MM.1S (cell line): Measurements from ENCODE around the gene ALDH1A2.
"Not testable (repeated sequence)": the region's sequence is repeated elsewhere in the genome, so short reads cannot be mapped to it uniquely, and the experiment has no call there.

Experiments
- DNase-seq: peaks from one replicate; pipeline ENCODE4 v3.0.0-alpha.2; 2015
- H2AFZ ChIP-seq: fragments of 300-600 bp; sonication (generic); 2 replicates; pipeline ENCODE4 v1.6.0; 2016; ENCODE audit warnings: antibody characterized with exemption, low read length
- H3F3A ChIP-seq: fragments of 300-600 bp; sonication (generic); 2 replicates; pipeline ENCODE4 v1.6.1; 2016; ENCODE audit warnings: mild to moderate bottlenecking, antibody characterized with exemption, low read length, moderate library complexity, mixed read lengths; ENCODE audit not compliant: insufficient read depth
- H3K27ac ChIP-seq: fragments of 300-600 bp; sonication (generic); 2 replicates; pipeline ENCODE4 v1.5.1; 2016; ENCODE audit warnings: mild to moderate bottlenecking, low read length
- H3K27me3 ChIP-seq: fragments of 300-600 bp; sonication (generic); replicated peaks from 2 replicates; pipeline ENCODE4 v1.6.0; 2016; ENCODE audit warnings: low read length; ENCODE audit not compliant: insufficient read depth
- H3K36me3 ChIP-seq: fragments of 300-600 bp; sonication (generic); replicated peaks from 2 replicates; pipeline ENCODE4 v1.6.1; 2016; ENCODE audit warnings: mild to moderate bottlenecking, low read length, mixed read lengths; ENCODE audit not compliant: insufficient read depth
- H3K4me1 ChIP-seq: fragments of 300-600 bp; sonication (generic); 2 replicates; pipeline ENCODE4 v1.6.1; 2016; ENCODE audit warnings: low read length, mixed read lengths
- H3K4me2 ChIP-seq: fragments of 300-600 bp; sonication (generic); 2 replicates; pipeline ENCODE4 v1.6.0; 2016; ENCODE audit warnings: low read depth, low read length
- H3K4me3 ChIP-seq: fragments of 300-600 bp; sonication (generic); 2 replicates; pipeline ENCODE4 v1.5.1; 2016; ENCODE audit warnings: low read length, mixed read lengths
- H3K79me2 ChIP-seq: fragments of 300-600 bp; sonication (generic); 2 replicates; pipeline ENCODE4 v1.6.1; 2016; ENCODE audit warnings: mixed run types, low read length, mixed read lengths
- H3K9ac ChIP-seq: fragments of 300-600 bp; sonication (generic); 2 replicates; pipeline ENCODE4 v1.6.1; 2016; ENCODE audit warnings: low read length, mixed read lengths
- H3K9me2 ChIP-seq: fragments of 300-600 bp; sonication (generic); replicated peaks from 2 replicates; pipeline ENCODE4 v1.6.1; 2016; ENCODE audit warnings: mild to moderate bottlenecking, low read length, mixed read lengths; ENCODE audit not compliant: insufficient read depth
- H3K9me3 ChIP-seq: fragments of 300-600 bp; sonication (generic); replicated peaks from 2 replicates; pipeline ENCODE4 v1.6.1; 2016; ENCODE audit warnings: mild to moderate bottlenecking, low read length, mixed read lengths; ENCODE audit not compliant: insufficient read depth
- H4K20me1 ChIP-seq: fragments of 300-600 bp; sonication (generic); 2 replicates; pipeline ENCODE4 v1.6.1; 2016; ENCODE audit warnings: mild to moderate bottlenecking, low read length, moderate library complexity, mixed read lengths; ENCODE audit not compliant: insufficient read depth
- CTCF ChIP-seq: fragments of 300-600 bp; sonication (generic); IDR thresholded peaks from 2 replicates; pipeline ENCODE4 v1.5.1; 2016; ENCODE audit warnings: antibody characterized with exemption, low read length, mixed read lengths
- EZH2 ChIP-seq: fragments of 300-600 bp; sonication (generic); optimal IDR thresholded peaks from 2 replicates; pipeline ENCODE3; 2017; ENCODE audit warnings: low read depth, mild to moderate bottlenecking, antibody characterized with exemption, low read length, mixed read lengths
- EZH2phosphoT487 ChIP-seq: fragments of 300-600 bp; sonication (generic); IDR thresholded peaks from 2 replicates; pipeline ENCODE4 v1.6.1; 2018; ENCODE audit warnings: antibody characterized with exemption, low read length

The ALDH1A2 gene

GRCh38 chr15:58065445-58066041, at the start of gene ALDH1A2:
Gene ALDH1A2 (minus strand): TSS chr15:58065711. CDS start chr15:58065650, 61 bp downstream.
- Histone ChIP-seq H3K4me1 (no peaks in the 10 kb centered on the region), H3K9me3 (no peaks in the 10 kb centered on the region), H3K36me3 (no peaks in the 10 kb centered on the region), H3K4me3 (peak within 1 kb of the TSS; percentile 44), H4K20me1 (no peaks in the 10 kb centered on the region), H3F3A (no peaks in the 10 kb centered on the region), H3K79me2 (no peaks in the 10 kb centered on the region), H3K9me2 (no peaks in the 10 kb centered on the region), H3K27me3 (0 out of 2 replicates have a peak, but pooled peaks cover 5% of the 10 kb centered on the region), H3K9ac (no peak within 1 kb of the TSS), H3K4me2 (peak within 1 kb of the TSS; percentile 83), H2AFZ (peak within 1 kb of the TSS; percentile 83), H3K27ac (no peak within 1 kb of the TSS)
- TF ChIP-seq CTCF, result no peak
- no peak for TF ChIP-seq EZH2phosphoT487
- no peak for TF ChIP-seq EZH2
- DNase-seq, result no peak

DNA sequence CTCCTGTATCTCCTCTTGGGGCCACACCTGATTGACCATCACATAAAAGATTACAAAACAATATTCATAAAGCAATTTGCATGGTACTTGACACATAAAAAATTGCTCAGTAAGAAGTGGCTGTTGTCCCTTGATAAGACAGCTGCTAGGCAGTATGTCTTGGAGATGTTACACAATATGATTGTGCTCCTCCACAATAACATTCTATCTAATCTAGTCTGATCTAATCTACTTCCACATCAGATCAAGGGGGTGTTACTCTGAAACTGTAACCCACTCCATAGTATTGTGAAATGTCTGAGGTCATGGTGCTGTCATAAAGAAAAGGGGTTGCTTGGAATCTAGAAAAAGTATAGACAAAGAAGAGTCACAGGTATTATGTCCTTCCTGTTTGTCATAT, 49.3 kb upstream of the ALDH1A2 start:
- H4K20me1 ChIP-seq, result no peaks in the 10 kb centered on the region
- no peaks in the 10 kb centered on the region for H3K9me2 ChIP-seq
- H3K4me3 ChIP-seq, result no peak overlapping the region
- no peaks in the 10 kb centered on the region for H3K9me3 ChIP-seq
- H3K36me3 ChIP-seq, result no peaks in the 10 kb centered on the region
- DNase-seq, result no peak
- no peak overlapping the region for H2AFZ ChIP-seq
- no peak overlapping the region for H3K9ac ChIP-seq
- TF ChIP-seq EZH2 (no peak), CTCF (no peak), EZH2phosphoT487 (no peak)
- no peaks in the 10 kb centered on the region for H3K4me1 ChIP-seq
- no peaks in the 10 kb centered on the region for H3K27me3 ChIP-seq
- H3K79me2 ChIP-seq, result no peaks in the 10 kb centered on the region
- H3K27ac ChIP-seq, result no peak overlapping the region
- H3F3A ChIP-seq, result no peaks in the 10 kb centered on the region
- no peak overlapping the region for H3K4me2 ChIP-seq

DNA sequence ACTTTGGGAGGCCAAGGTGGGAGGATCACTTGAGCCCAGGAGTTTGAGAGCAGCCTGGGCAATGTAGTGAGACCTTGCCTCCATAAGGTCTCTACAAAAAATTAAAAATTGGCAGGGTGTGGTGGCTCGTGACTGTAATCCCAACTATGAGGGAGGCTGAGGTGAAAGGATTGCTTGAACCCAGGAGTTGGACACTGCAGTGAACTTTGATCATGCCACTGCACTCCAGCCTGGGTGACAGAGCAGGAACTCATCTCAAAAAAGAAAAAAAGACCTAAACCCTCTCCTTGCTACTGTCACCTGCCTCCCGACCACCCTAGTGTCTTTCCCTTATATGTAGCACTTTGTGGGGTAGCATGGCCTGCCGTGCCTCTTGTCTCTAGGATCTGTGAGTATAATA, 48.9 kb upstream of the ALDH1A2 start:
- TF ChIP-seq CTCF, result no peak
- TF ChIP-seq EZH2phosphoT487, result no peak
- TF ChIP-seq EZH2, result no peak
- no peak overlapping the region for H3K27ac ChIP-seq
- no peaks in the 10 kb centered on the region for H3K36me3 ChIP-seq

DNA sequence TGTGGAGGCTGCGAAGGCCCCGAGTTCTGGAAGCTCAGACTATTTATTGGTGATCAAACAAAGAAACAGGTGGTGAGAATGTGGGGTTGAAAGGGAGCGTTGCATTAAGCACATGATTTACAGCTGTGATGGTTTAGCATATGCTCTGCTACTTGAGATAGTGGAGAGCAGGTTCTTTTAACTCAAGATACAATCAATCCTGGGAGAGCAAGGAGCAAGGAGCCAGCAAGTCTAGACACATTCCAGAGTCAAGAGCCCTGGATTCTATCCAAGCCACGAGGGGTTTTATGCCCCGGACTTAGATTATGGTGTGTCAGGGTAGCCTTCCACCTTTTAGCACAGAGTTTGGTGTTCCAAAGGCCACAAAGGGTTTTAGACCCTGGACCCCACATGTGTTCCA, 47.8 kb upstream of the ALDH1A2 start:
- H4K20me1 ChIP-seq, H3K9me3 ChIP-seq, H2AFZ ChIP-seq, H3K4me2 ChIP-seq, H3K9ac ChIP-seq, H3K79me2 ChIP-seq, H3K27ac ChIP-seq, DNase-seq, H3K27me3 ChIP-seq, H3K9me2 ChIP-seq, H3F3A ChIP-seq, H3K36me3 ChIP-seq, H3K4me1 ChIP-seq, H3K4me3 ChIP-seq: not testable (repeated sequence)

More for the DNA sequence above, 48.9 kb upstream of the ALDH1A2 start:
- Histone ChIP-seq H3K27me3 (no peaks in the 10 kb centered on the region), H2AFZ (no peak overlapping the region), H3K9ac (no peak overlapping the region), H3K4me3 (no peak overlapping the region), H3F3A (no peaks in the 10 kb centered on the region), H3K4me2 (no peak overlapping the region), H3K9me2 (no peaks in the 10 kb centered on the region), H4K20me1 (no peaks in the 10 kb centered on the region), H3K79me2 (no peaks in the 10 kb centered on the region), H3K9me3 (no peaks in the 10 kb centered on the region), H3K4me1 (no peaks in the 10 kb centered on the region)
- DNase-seq, result no peak
